ENCODE measurements around the gene USP20. TPM values are rescaled to one million over a fixed set of nuclear protein-coding genes. Genes with fewer than 3 reads are reported as not detected.

Gene USP20
- total and polyA plus RNA-seq, 10 of the 15 experiments (the other 5 are each of a cell fraction or from before 2014, with no cell fraction given) = 0.66 to 23.3 (median 11.0) TPM

- TF ChIP-seq ZSCAN29 (IDR thresholded peaks at IDR 0.05) (peak; percentile 72; the same call in 1 of the 2 replicates), HDAC2 (IDR thresholded peaks at IDR 0.05) (no peak), YBX1 (IDR thresholded peaks at IDR 0.05) (no peak), SUZ12 (IDR thresholded peaks at IDR 0.05; ENCODE audit: unreplicated experiment) (no peak), CREB1 (IDR thresholded peaks at IDR 0.05; ENCODE audit: low read depth) (no peak), CBFB (IDR thresholded peaks at IDR 0.05; ENCODE audit: low read depth) (no peak), CHD4 (IDR thresholded peaks at IDR 0.05) (no peak), IKZF1 (conservative IDR thresholded peaks at IDR 0.05) (peak; percentile 83), STAT1 (conservative IDR thresholded peaks at IDR 0.05) (no peak), SMARCA5 (IDR thresholded peaks at IDR 0.05) (peak; percentile 84), PAX5 (IDR thresholded peaks at IDR 0.05; ENCODE audit: borderline replicate concordance, low read depth, low read length) (peak; percentile 64; the same call in 1 of the 2 replicates), TCF3 (IDR thresholded peaks at IDR 0.05; ENCODE audit: borderline replicate concordance, insufficient read depth, low read depth, low read length) (0 out of 2 replicates have a peak, but pooled peaks have one; percentile 50), MEF2B (IDR thresholded peaks at IDR 0.05; ENCODE audit: partially characterized antibody, poor library complexity, severe bottlenecking) (no peak), ZNF592 (IDR thresholded peaks at IDR 0.05) (peak; percentile 65; the same call in 1 of the 2 replicates), SRF (IDR thresholded peaks at IDR 0.05; ENCODE audit: low read depth in 2 of 2, low read length in 2 of 2) (0 out of 4 replicates have a peak, but pooled peaks of 1 of the 2 experiments have one; percentile 37), CHD2 (IDR thresholded peaks at IDR 0.05; ENCODE audit: borderline replicate concordance, low read depth, low read length) (0 out of 2 replicates have a peak, but pooled peaks have one; percentile 15), MXI1 (IDR thresholded peaks at IDR 0.05; ENCODE audit: low read depth, low read length) (peak; percentile 68; the same call in 1 of the 2 replicates), TAF1 (IDR thresholded peaks at IDR 0.05; ENCODE audit: borderline replicate concordance, low read depth, low read length) (peak; percentile 56; the same call in 1 of the 2 replicates), KDM1A (IDR thresholded peaks at IDR 0.05; ENCODE audit: borderline replicate concordance) (no peak), TBL1XR1 (IDR thresholded peaks at IDR 0.05; ENCODE audit: low read depth, low read length) (peak; percentile 37; the same call in 1 of the 2 replicates), ATF3 (IDR thresholded peaks at IDR 0.05; ENCODE audit: borderline replicate concordance, extremely low read depth, low read depth, low read length) (no peak), GATAD2B (conservative IDR thresholded peaks at IDR 0.05; ENCODE audit: low read depth) (peak; percentile 20; the same call in 1 of the 2 replicates), EED (IDR thresholded peaks at IDR 0.05; ENCODE audit: low read depth) (peak; percentile 82), EGR1 (IDR thresholded peaks at IDR 0.05; ENCODE audit: borderline replicate concordance in 1 of 2, low read depth in 2 of 2, low read length in 2 of 2) (peak in 1 of 2 experiments; percentile 31; a peak in 1 of 3 replicates), CBX3 (IDR thresholded peaks at IDR 0.05; ENCODE audit: borderline replicate concordance, low read depth) (no peak), ZBTB33 (IDR thresholded peaks at IDR 0.05) (no peak)
Measured at GRCh38 chr9:129885670-129886106, 50.4 kb downstream of the USP20 start (continued).
